Epithelial cell of proximal tubule (primary cell): ENCODE measurements around the gene SULT1A2. TPM values are rescaled to one million over a fixed set of nuclear protein-coding genes. Genes with fewer than 3 reads are reported as not detected.
"Not testable (repeated sequence)": the region's sequence is repeated elsewhere in the genome, so short reads cannot be mapped to it uniquely, and the experiment has no call there.

Experiments used
- DNase-seq: peaks from one replicate; pipeline ENCODE4 v3.0.0-alpha.2; 2011; ENCODE audit warnings: low read depth
- H3K4me3 ChIP-seq: 2 replicates; pipeline ENCODE4 v1.5.1; 2011; ENCODE audit warnings: low read depth, mild to moderate bottlenecking, low read length
- CTCF ChIP-seq: conservative IDR thresholded peaks from 2 replicates; pipeline ENCODE4 v1.5.1; 2012; ENCODE audit warnings: low read depth, mild to moderate bottlenecking, low read length
- total RNA-seq: library from RNA; depleted of rRNA; stranded (reverse); fragments of >200 nt; gene quantifications from 2 replicates; pipeline ENCODE4 v1.2.3, GENCODE V29; 2015

The SULT1A2 gene
- 0.17 TPM in 1 of 2 replicates, not detected in the other for total RNA-seq

DNA sequence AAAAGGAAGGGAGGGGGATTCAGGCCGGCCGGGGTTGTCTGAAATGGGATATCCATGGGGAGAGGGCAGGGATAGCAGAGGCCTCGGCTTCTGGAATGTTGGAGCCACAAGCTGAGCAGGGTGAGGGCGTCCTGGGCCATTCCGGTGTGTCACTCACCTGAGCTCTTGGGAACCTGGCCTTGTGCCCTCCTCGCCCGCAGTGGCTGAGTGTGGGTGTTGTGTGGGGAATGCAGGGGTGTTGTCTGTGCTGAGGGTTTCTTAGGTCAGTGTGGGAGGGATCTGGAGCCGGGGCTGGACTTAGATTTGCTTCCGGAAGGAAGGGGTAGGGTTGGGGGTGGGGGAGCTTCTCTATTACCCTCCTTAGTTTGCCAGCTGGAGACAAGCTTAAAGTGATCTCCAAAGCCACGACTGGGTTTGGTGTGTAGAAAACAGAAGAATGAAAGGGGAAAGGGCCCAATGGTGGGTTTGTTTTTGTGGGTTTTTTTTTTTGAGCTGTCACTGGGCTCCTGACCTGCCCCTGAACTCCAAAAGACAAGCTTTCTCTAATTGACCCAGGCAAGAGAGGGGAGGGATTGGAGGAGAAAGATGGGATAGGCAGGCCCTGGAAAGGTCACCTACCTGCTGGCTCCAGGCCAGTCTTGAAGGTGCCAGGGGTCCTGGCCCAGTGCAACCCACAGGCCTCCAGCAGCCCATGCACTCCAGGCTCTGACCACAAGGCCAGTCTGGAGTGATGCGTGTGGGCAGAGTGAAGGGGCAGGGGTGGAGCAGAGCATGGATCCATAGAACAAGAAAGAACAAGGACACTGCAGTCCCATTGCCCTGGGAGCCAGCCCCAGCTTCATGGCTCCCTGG, at the start of gene SULT1A2:
TSS of gene SULT1A2 (minus strand) at position 211 of the 852 bp plus-strand sequence. CDS start 1,120 bp downstream, outside the sequence.
- peak; percentile 30 for DNase-seq
- TF ChIP-seq CTCF = no peak
- H3K4me3 ChIP-seq = peak within 1 kb of the TSS; percentile 5

DNA sequence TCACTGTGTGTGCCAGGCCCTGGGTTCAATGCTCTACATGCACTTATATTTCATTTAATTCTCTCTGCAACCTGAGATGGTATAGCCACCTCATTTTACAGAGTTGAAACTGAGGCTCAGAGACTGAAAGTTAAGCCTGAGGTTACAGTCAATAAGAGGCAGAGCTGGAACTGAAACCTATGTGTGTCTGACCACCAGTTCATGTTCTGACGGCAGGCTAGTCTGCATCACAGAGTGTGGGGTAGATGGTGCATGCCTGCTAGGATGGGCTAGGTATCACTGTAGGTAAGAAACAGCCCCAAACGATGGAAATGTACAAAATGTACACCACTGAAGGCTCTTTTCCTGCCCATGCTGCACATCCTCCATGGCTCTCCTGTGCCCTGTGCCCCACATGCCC, 43.1 kb upstream of the SULT1A2 start:
- DNase-seq = not testable (repeated sequence)

DNA sequence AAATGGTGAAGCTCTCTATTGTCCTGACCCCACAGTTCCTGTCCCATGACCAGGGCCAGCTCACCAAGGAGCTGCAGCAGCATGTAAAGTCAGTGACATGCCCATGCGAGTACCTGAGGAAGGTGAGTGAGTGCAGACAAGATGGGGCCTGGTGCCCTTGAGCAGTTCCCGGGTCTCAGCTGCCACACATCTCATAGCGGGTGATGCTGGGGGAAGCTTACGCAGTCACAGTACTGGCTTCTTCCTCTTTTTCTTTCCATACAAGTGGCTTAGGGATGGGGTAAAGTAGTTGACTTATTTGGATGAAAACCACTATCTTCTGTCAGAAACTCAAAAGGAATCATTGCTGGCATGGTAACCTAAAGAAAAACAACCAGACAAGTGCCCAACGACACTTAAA, 41.5 kb upstream of the SULT1A2 start:
- DNase-seq, H3K4me3 ChIP-seq: not testable (repeated sequence)

More for the DNA sequence above, 43.1 kb upstream of the SULT1A2 start:
- H3K4me3 ChIP-seq = not testable (repeated sequence)

DNA sequence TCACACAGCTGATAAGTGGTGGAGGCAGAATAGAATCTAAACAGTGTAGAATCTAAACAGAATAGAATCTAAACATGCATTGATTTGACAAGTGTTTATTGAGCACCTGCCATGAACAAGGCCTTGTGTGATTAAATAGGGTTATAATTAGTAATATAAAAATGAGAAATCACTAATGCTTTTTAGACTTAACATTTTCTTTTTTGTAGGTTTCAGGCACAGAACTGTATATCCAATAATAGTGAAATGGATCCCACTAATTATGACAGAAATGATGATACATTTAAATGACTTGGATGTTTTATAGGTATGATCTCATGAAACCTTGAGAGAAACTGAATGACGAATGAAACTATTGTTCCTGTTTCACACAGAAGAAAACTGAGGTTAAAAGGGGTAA, 40.9 kb upstream of the SULT1A2 start, which contains the start of gene NPIPB8:
TSS of gene NPIPB8 (plus strand) at position 301 of the 400 bp plus-strand sequence. CDS start 296 bp downstream, outside the sequence.
- not testable (repeated sequence) for DNase-seq, H3K4me3 ChIP-seq

GRCh38 chr16:28636093-28636823, 39.4 kb upstream of the SULT1A2 start:
- not testable (repeated sequence) for H3K4me3 ChIP-seq
- DNase-seq = peak; percentile 88

- H3K4me3 ChIP-seq, DNase-seq: not testable (repeated sequence)
Observed at GRCh38 chr16:28630905-28631304, 34.1 kb upstream of the SULT1A2 start.

GRCh38 chr16:28623172-28623711, 26.4 kb upstream of the SULT1A2 start:
- TF ChIP-seq CTCF = no peak
- H3K4me3 ChIP-seq = peak overlapping the region; percentile 54
- DNase-seq = no peak

DNA sequence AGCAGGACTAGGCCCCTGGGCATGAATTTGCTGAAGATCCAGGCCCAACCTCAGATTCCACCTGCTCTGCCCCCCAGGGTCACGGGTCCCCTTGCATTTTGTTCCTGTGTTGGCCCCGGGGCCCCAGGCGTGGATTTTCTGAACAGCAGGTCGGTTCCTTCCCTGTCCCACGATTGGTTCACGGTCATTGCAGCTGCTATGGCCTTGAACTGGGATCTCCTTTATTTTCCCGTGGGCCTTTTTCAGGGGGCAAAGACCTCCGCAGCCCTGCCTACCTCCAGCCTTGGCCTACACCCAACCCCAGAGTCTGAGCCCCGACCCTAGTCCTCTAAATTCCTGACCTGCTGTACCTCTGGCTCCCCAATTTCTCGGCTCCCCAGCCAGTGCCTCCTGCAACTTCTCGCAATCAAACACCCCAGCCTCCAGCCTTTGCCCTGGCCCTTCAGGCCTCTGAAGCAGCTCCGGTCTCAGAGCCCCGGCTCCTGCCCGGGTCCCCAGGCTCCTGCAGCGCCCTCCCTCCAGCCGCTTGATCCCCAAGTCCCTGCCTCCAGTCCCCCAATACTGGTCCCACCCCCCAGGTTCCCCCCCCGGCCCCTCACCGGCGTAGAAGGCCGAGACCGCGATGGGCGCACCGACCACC, 25.8 kb upstream of the SULT1A2 start:
- peak overlapping the region; percentile 54 for H3K4me3 ChIP-seq
- DNase-seq = not testable (repeated sequence)

DNA sequence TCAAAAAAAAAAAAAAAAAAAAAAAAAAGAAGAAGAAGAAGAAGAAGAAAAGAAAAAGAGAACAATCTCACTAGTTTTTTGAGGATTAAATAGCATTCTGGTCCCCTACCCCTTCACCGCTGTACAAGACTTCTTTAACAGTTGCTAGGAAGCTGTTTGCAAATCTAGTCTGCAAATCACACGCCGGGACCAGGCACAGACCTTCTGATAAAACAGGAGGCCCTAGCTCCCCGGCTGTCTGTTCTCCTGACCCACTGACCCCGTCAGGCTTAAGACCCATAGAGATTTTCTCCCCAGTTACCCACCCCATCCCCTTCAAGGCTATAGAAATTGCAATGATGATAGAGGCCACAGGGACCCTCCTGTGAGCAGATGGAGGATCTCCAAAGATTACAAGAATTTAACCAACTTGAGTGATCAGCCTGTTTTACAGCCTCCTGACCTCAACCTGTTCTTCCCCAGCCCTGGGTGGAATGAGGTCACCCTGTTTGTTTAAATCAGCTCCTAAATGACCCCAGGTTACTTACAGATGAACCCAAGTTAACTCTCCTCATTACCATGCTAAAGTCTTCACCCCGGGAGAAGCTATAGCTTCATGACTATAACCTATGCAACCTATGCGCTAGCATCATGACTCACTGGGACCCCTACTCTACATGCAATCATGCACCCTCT, 24.8 kb upstream of the SULT1A2 start:
- H3K4me3 ChIP-seq = no peak overlapping the region
- TF ChIP-seq CTCF = no peak
- DNase-seq = no peak

- H3K4me3 ChIP-seq, DNase-seq: not testable (repeated sequence)
Observed at GRCh38 chr16:28620316-28620715, 23.5 kb upstream of the SULT1A2 start.
